Measurements from ENCODE around the gene PEX6. TPM values are rescaled to one million over a fixed set of nuclear protein-coding genes. Genes with fewer than 3 reads are reported as not detected.
"Not testable (repeated sequence)": the region's sequence is repeated elsewhere in the genome, so short reads cannot be mapped to it uniquely, and the experiment has no call there.

The PEX6 gene
- total RNA-seq, 1 donor from 2014 or later: 28.5 TPM

- intact Hi-C loops (cut with micrococcal nuclease): no loop called here
Observed at GRCh38 chr6:42967228-42967627, 11.8 kb downstream of the PEX6 start.

- intact Hi-C loops (cut with micrococcal nuclease): no loop called here
Observed at GRCh38 chr6:42966571-42966970, 12.4 kb downstream of the PEX6 start.

GRCh38 chr6:42963855-42964605, 15.0 kb downstream of the PEX6 start:
- intact Hi-C loops (cut with micrococcal nuclease): no loop called here

GRCh38 chr6:42963179-42963854, 15.7 kb downstream of the PEX6 start:
- intact Hi-C loops (cut with micrococcal nuclease): no loop called here

GRCh38 chr6:42962502-42963178, 16.3 kb downstream of the PEX6 start:
- intact Hi-C loops (cut with micrococcal nuclease): no loop called here

- intact Hi-C loops (cut with micrococcal nuclease): no loop called here
Observed at GRCh38 chr6:42962096-42962495, 16.9 kb downstream of the PEX6 start.

GRCh38 chr6:42961020-42961470, 17.9 kb downstream of the PEX6 start:
- intact Hi-C loops (cut with micrococcal nuclease): no loop called here

- intact Hi-C loops (cut with micrococcal nuclease): no loop called here
Observed at GRCh38 chr6:42960243-42961019, 18.6 kb downstream of the PEX6 start, which contains the start of gene GNMT. Gene GNMT (plus strand): TSS chr6:42960754. CDS start chr6:42960768, 14 bp downstream.

- intact Hi-C loops (cut with micrococcal nuclease): no loop called here
Observed at GRCh38 chr6:42959917-42960242, 19.1 kb downstream of the PEX6 start.

- intact Hi-C loops (cut with micrococcal nuclease): no loop called here
Observed at GRCh38 chr6:42958125-42958524, 20.9 kb downstream of the PEX6 start.

- intact Hi-C loops (cut with micrococcal nuclease): not testable (repeated sequence)
Observed at GRCh38 chr6:42954405-42954804, 24.6 kb downstream of the PEX6 start.

GRCh38 chr6:42952389-42952788, 26.6 kb downstream of the PEX6 start:
- intact Hi-C loops (cut with micrococcal nuclease): no loop called here

- intact Hi-C loops (cut with micrococcal nuclease): no loop called here
Observed at GRCh38 chr6:42947950-42948349, 31.0 kb downstream of the PEX6 start.

- intact Hi-C loops (cut with micrococcal nuclease): no loop called here
Observed at GRCh38 chr6:42942444-42942843, 36.5 kb downstream of the PEX6 start.

GRCh38 chr6:42941356-42941755, 37.6 kb downstream of the PEX6 start:
- intact Hi-C loops (cut with micrococcal nuclease): not testable (repeated sequence)

GRCh38 chr6:42940493-42941045, 38.4 kb downstream of the PEX6 start:
- intact Hi-C loops (cut with micrococcal nuclease): no loop called here

- intact Hi-C loops (cut with micrococcal nuclease): no loop called here
Observed at GRCh38 chr6:42939810-42940167, 39.2 kb downstream of the PEX6 start.

GRCh38 chr6:42938987-42939809, 39.8 kb downstream of the PEX6 start:
- intact Hi-C loops (cut with micrococcal nuclease): no loop called here

- intact Hi-C loops (cut with micrococcal nuclease): no loop called here
Observed at GRCh38 chr6:42938428-42938796, 40.6 kb downstream of the PEX6 start.

Measured in T-helper 2 cell treated with Interferon-gamma antibody and Interleukin-4, amounts not matched to agents 100 ng/mL and 5 ng/mL, for 36 hours (primary cell).